GM12878 (cell line): ENCODE results near the gene PRR7. TPM values are rescaled to one million over a fixed set of nuclear protein-coding genes. Genes with fewer than 3 reads are reported as not detected.

Experiments used
- ATAC-seq: fragments of 200-7000 bp; cut with Tn5 transposase; 3 replicates; pipeline ENCODE4 v1.9.1; 2020; ENCODE audit warnings: mild to moderate bottlenecking, moderate library complexity
- BruUV-seq: library from RNA; stranded (reverse); fragments of 400-500 nt; replicated peaks from 2 replicates; lab custom pipeline; 2021; lab: Mats Ljungman, UMichigan
- CTCF ChIA-PET: fragments of 300-600 bp; sonication (Branson Sonifier 250); formaldehyde crosslinking; extraction: SDS; loops from one replicate; lab custom pipeline; 2021; ENCODE audit warnings: inconsistent platforms; lab: Yijun Ruan, JAX
- POLR2A ChIA-PET: fragments of 350-600 bp; formaldehyde crosslinking; extraction: SDS; loops from one replicate; lab custom pipeline; 2021; ENCODE audit warnings: inconsistent platforms; lab: Charles Lee
- RAD21 ChIA-PET: fragments of 300-600 bp; sonication (Branson Sonifier 250); formaldehyde crosslinking; loops from one replicate; lab custom pipeline; 2023; ENCODE audit warnings: antibody characterized with exemption; ENCODE audit not compliant: unreplicated experiment; lab: Charles Lee
- SMC1A ChIA-PET: fragments of 300-600 bp; sonication (Branson Sonifier 250); formaldehyde crosslinking; loops from one replicate; lab custom pipeline; 2023; ENCODE audit not compliant: unreplicated experiment, uncharacterized antibody; lab: Charles Lee
- DNase-seq: peaks from one replicate; pipeline ENCODE4 v3.0.0-alpha.2; 2011; ENCODE audit warnings: low read depth, low spot score
- FAIRE-seq: peaks from 3 replicates; lab custom pipeline; 2011; peaks lifted over from hg19 to GRCh38; lab: Jason Lieb, UNC
- H2AFZ ChIP-seq: 2 replicates; pipeline ENCODE4 v1.6.0; 2011; ENCODE audit warnings: low read depth, low read length, control low read depth; ENCODE audit not compliant: control insufficient read depth
- H3K27ac ChIP-seq: 2 replicates; pipeline ENCODE4 v1.5.1; 2011; ENCODE audit warnings: control low read depth; ENCODE audit not compliant: control insufficient read depth, insufficient read depth
- H3K27me3 ChIP-seq, 2 experiments: replicated peaks in 1 of 2; 2 replicates each; pipeline versions ENCODE4 v1.6.0 to v1.6.1; 2011; ENCODE audit warnings: low read length in 1 of 2; ENCODE audit not compliant: control insufficient read depth in 2 of 2, insufficient read depth in 2 of 2
- H3K36me3 ChIP-seq, 2 experiments: 2 replicates each; pipeline ENCODE4 v1.5.1; 2011; ENCODE audit warnings: low read length in 1 of 2; ENCODE audit not compliant: control insufficient read depth in 2 of 2, insufficient read depth in 2 of 2
- H3K4me1 ChIP-seq: 2 replicates; pipeline ENCODE4 v1.6.1; 2011; ENCODE audit warnings: mild to moderate bottlenecking, low read length, moderate library complexity, mixed read lengths; ENCODE audit not compliant: control insufficient read depth, insufficient read depth
- H3K4me2 ChIP-seq: 2 replicates; pipeline ENCODE4 v1.6.0; 2011; ENCODE audit warnings: control low read depth; ENCODE audit not compliant: control insufficient read depth, insufficient read depth
- H3K4me3 ChIP-seq: fragments of 200-600 bp; sonication (generic); 2 replicates; pipeline ENCODE4 v1.5.1; 2016
- H3K79me2 ChIP-seq: 2 replicates; pipeline ENCODE4 v1.6.0; 2011; ENCODE audit warnings: low read length; ENCODE audit not compliant: control insufficient read depth, insufficient read depth
- H3K9ac ChIP-seq: 2 replicates; pipeline ENCODE4 v1.8.0; 2011; ENCODE audit warnings: low read length, control low read depth, mixed read lengths; ENCODE audit not compliant: control insufficient read depth, insufficient read depth
- H3K9me3 ChIP-seq: replicated peaks from 3 replicates; pipeline ENCODE4 v1.5.1; 2011; ENCODE audit warnings: mild to moderate bottlenecking, low read length; ENCODE audit not compliant: control insufficient read depth, insufficient read depth
- H4K20me1 ChIP-seq: 2 replicates; pipeline ENCODE4 v1.6.0; 2011; ENCODE audit not compliant: control insufficient read depth, insufficient read depth
- CHD2 ChIP-seq: IDR thresholded peaks from 2 replicates; pipeline ENCODE4 v1.6.1; 2011; ENCODE audit warnings: low read depth, low read length, improper control_type of control experiment, borderline replicate concordance
- E2F4 ChIP-seq: IDR thresholded peaks from 2 replicates; pipeline ENCODE4 v1.6.1; 2012; ENCODE audit warnings: low read depth, low read length, improper control_type of control experiment
- HDGF ChIP-seq: fragments of 450-650 bp; IDR thresholded peaks from 2 replicates; pipeline ENCODE4 v1.6.1; 2016; ENCODE audit warnings: antibody characterized with exemption
- IKZF1 ChIP-seq: fragments of 450-650 bp; conservative IDR thresholded peaks from 2 replicates; pipeline ENCODE4 v1.6.1; 2017; ENCODE audit warnings: antibody characterized with exemption, mild to moderate bottlenecking
- IKZF2 ChIP-seq, 2 experiments: fragments of 450-650 bp; IDR thresholded peaks; 2 replicates each; pipeline ENCODE4 v1.6.1; 2017; ENCODE audit warnings: mild to moderate bottlenecking in 2 of 2, moderate library complexity in 2 of 2
- MTA2 ChIP-seq: fragments of 450-650 bp; IDR thresholded peaks from 2 replicates; pipeline ENCODE4 v1.6.1; 2016; ENCODE audit warnings: low read depth, mild to moderate bottlenecking, moderate library complexity
- POLR2A ChIP-seq: IDR thresholded peaks from 2 replicates; pipeline ENCODE4 v1.6.1; 2011; ENCODE audit warnings: low read depth, mild to moderate bottlenecking, low read length
- POLR2AphosphoS5 ChIP-seq: IDR thresholded peaks from 2 replicates; pipeline ENCODE4 v1.6.1; 2011; ENCODE audit warnings: mild to moderate bottlenecking, low read length, inconsistent platforms
- WGBS: methylation state at CpG from one replicate; pipeline ENCODE4 v1.1.6; 2016; ENCODE audit warnings: low lambda C conversion rate; ENCODE audit not compliant: insufficient replicate concordance, insufficient coverage; ENCODE audit errors: missing lambda C conversion rate; 5-methylcytosine and 5-hydroxymethylcytosine counted together
- in situ Hi-C: fragments of 300-500 bp; cut with MboI; formaldehyde crosslinking; loops from 9 replicates; pipeline ENCODE4 v1.14.3; 2018; ENCODE audit warnings: mixed read lengths
- intact Hi-C: fragments of 100-400 bp; cut with micrococcal nuclease; formaldehyde crosslinking; loops from one replicate; pipeline ENCODE4 v1.14.2; 2022; ENCODE audit not compliant: unreplicated experiment
- polyA plus RNA-seq, 11 experiments: library from polyadenylated mRNA; depleted of rRNA in 4 of 11; unstranded in 6 of 11; stranded (reverse) in 5 of 11; fragments of >200 nt; fragmentation: Nextera tagmentation in 4 of 11; fragmentation: Illumina TruSeq in 1 of 11; extraction: Ambion mirVana in 4 of 11; extraction: Trizol in 1 of 11; gene quantifications; 1 replicate in 1 of 11; 2 replicates in 10 of 11; pipeline versions ENCODE4 v1.2.1 to v1.2.3, GENCODE V29; 2011 to 2016; ENCODE audit warnings: inconsistent platforms in 2 of 11, missing spikeins in 2 of 11, low read depth in 1 of 11
- total RNA-seq, 4 experiments: library from RNA; depleted of rRNA in 3 of 4; stranded (reverse); fragments of >200 nt in 3 of 4; fragmentation: Illumina TruSeq in 1 of 4; extraction: Trizol in 1 of 4; gene quantifications; 2 replicates each; pipeline versions ENCODE4 v1.2.1 to v1.2.3, GENCODE V29; 2013 to 2021
- TF ChIP-seq, protein P1 (sequence below): fragments of 150-350 bp; IDR thresholded peaks from 2 replicates; pipeline ENCODE4 v1.6.1; 2014; ENCODE audit warnings: mild to moderate bottlenecking, low read depth, low read length

PRR7 gene
- total and polyA plus RNA-seq, 10 of the 15 experiments (the other 5 are each of a cell fraction or from before 2014, with no cell fraction given) = 0.09 to 18.8 (median 4.6) TPM; not detected in 2

GRCh38 chr5:177440990-177441780 lies 5.4 kb upstream of the PRR7 start (continued):
- TF ChIP-seq E2F4 (no peak), MTA2 (no peak), HDGF (no peak), IKZF1 (no peak)
- TF ChIP-seq, protein P1, sequence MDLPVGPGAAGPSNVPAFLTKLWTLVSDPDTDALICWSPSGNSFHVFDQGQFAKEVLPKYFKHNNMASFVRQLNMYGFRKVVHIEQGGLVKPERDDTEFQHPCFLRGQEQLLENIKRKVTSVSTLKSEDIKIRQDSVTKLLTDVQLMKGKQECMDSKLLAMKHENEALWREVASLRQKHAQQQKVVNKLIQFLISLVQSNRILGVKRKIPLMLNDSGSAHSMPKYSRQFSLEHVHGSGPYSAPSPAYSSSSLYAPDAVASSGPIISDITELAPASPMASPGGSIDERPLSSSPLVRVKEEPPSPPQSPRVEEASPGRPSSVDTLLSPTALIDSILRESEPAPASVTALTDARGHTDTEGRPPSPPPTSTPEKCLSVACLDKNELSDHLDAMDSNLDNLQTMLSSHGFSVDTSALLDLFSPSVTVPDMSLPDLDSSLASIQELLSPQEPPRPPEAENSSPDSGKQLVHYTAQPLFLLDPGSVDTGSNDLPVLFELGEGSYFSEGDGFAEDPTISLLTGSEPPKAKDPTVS = no peak

DNA sequence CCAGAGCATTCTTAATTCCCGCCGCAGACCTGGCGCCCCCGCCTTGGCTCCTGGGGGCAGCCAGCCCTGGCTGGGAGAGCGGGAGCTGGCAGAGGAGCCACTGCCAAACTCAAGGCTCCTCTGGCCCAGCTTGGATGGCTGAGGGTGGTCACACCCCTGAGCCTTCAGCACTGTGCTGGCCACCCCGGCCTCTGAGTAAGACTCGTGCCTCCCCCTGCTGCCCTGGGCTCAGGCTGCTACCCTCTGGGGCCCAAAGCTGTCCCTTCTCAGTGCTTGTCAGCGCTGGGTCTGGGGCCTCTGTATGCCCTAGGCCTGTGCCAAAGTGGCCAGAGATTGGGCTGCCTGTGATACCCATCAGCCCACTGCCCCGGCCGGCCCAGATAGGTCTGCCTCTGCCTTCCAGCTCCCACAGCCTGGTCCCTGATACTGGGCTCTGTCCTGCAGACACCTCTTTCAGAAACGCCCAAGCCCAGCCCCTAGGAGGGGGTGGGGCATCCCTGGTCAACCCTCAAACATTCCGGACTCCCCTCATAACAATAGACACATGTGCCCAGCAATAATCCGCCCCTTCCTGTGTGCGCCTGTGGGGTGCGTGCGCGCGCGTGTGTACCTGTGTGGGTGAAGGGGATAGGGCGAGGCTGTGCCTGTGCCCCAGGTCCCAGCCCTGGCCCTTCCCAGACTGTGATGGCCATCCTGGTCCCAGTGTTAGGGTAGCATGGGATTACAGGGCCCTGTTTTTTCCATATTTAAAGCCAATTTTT lies 4.4 kb upstream of the PRR7 start:
- CTCF ChIA-PET = interaction anchor here (3.5 to 16.4 kb wide), 3 partner anchors 12 to 39 kb away, joined by 23 to 391 read pairs (median 114); partner anchors contain the start of genes GRK6 and PFN3
- FAIRE-seq = no peak
- no peaks in the 10 kb centered on the region for H3K27me3 ChIP-seq
- TF ChIP-seq IKZF2 (IDR thresholded peaks at IDR 0.05) (no peak), CHD2 (no peak), POLR2AphosphoS5 (peak; percentile 6; the same call in 1 of the 2 replicates), POLR2A (peak; percentile 46; the same call in 1 of the 2 replicates)
- TF ChIP-seq, all 136 proteins: peak for 2
- no peak overlapping the region for H2AFZ ChIP-seq
- H4K20me1 ChIP-seq = no peaks in the 10 kb centered on the region
- peaks cover 2% of the 10 kb centered on the region; the same call in 1 of the 2 replicates for H3K79me2 ChIP-seq
- 91% methylated on average over 20 of the region's 20 CpGs for WGBS
- ATAC-seq (no peak), DNase-seq (no peak)
- no peak overlapping the region for H3K9ac ChIP-seq
- peaks cover 27% of the 10 kb centered on the region for H3K4me1 ChIP-seq
- H3K36me3 ChIP-seq = peaks cover 13 to 19% of the 10 kb centered on the region in 2 experiments
- no peak overlapping the region for H3K4me3 ChIP-seq
- BruUV-seq = no TSS peak
- H3K4me2 ChIP-seq = no peak overlapping the region
- in situ Hi-C loops (no loop called here), intact Hi-C loops (no loop called here)
- ChIA-PET SMC1A (interaction anchor here (7.2 to 7.4 kb wide), 2 partner anchors 11 to 38 kb away, joined by 73 to 105 read pairs; partner anchors contain the start of gene PFN3), RAD21 (no interaction called here), POLR2A (interaction anchor here (1.0 to 13.6 kb wide), 2 partner anchors 14 to 37 kb away, joined by 4 to 358 read pairs; partner anchors contain the start of gene GRK6)
- H3K27ac ChIP-seq = no peak overlapping the region
- H3K9me3 ChIP-seq = no peaks in the 10 kb centered on the region
